ENCODE data around the gene PRDM16.

Gene PRDM16

GRCh38 chr1:3382326-3383057 is 313.5 kb downstream of the PRDM16 start:
- TF ChIP-seq POLR2A (IDR thresholded peaks at IDR 0.05; ENCODE audit: low read length) (no peak), GATA1 (IDR thresholded peaks at IDR 0.05; ENCODE audit: low read depth, low read length) (no peak)
- no peak for DNase-seq

- DNase-seq = no peak
- no peak for TF ChIP-seq GATA1 (IDR thresholded peaks at IDR 0.05; ENCODE audit: low read depth, low read length)
These were observed 314.7 kb downstream of the PRDM16 start for GRCh38 chr1:3383679-3384078.

- no peak for TF ChIP-seq GATA1 (IDR thresholded peaks at IDR 0.05; ENCODE audit: low read depth, low read length)
- TF ChIP-seq POLR2A (IDR thresholded peaks at IDR 0.05; ENCODE audit: low read length) = no peak
- no peak for DNase-seq
These were observed 315.4 kb downstream of the PRDM16 start for GRCh38 chr1:3384407-3384806.

- DNase-seq = no peak
- TF ChIP-seq POLR2A (IDR thresholded peaks at IDR 0.05; ENCODE audit: low read length) = no peak
- TF ChIP-seq GATA1 (IDR thresholded peaks at IDR 0.05; ENCODE audit: low read depth, low read length) = no peak
These were observed 317.4 kb downstream of the PRDM16 start for GRCh38 chr1:3386205-3387002.

GRCh38 chr1:3387401-3387800 is 318.4 kb downstream of the PRDM16 start:
- DNase-seq = no peak
- TF ChIP-seq POLR2A (IDR thresholded peaks at IDR 0.05; ENCODE audit: low read length) (no peak), GATA1 (IDR thresholded peaks at IDR 0.05; ENCODE audit: low read depth, low read length) (no peak)

GRCh38 chr1:3389093-3389833 is 320.3 kb downstream of the PRDM16 start:
- DNase-seq = no peak
- TF ChIP-seq GATA1 (IDR thresholded peaks at IDR 0.05; ENCODE audit: low read depth, low read length) (no peak), POLR2A (IDR thresholded peaks at IDR 0.05; ENCODE audit: low read length) (no peak)

- no peak for TF ChIP-seq POLR2A (IDR thresholded peaks at IDR 0.05; ENCODE audit: low read length)
- TF ChIP-seq GATA1 (IDR thresholded peaks at IDR 0.05; ENCODE audit: low read depth, low read length) = no peak
- no peak for DNase-seq
These were observed 321.3 kb downstream of the PRDM16 start for GRCh38 chr1:3390291-3390690.

GRCh38 chr1:3391711-3392110 is 322.7 kb downstream of the PRDM16 start:
- DNase-seq = no peak
- no peak for TF ChIP-seq GATA1 (IDR thresholded peaks at IDR 0.05; ENCODE audit: low read depth, low read length)
- no peak for TF ChIP-seq POLR2A (IDR thresholded peaks at IDR 0.05; ENCODE audit: low read length)

GRCh38 chr1:3393024-3393986 is 324.3 kb downstream of the PRDM16 start:
- DNase-seq = no peak
- no peak for TF ChIP-seq POLR2A (IDR thresholded peaks at IDR 0.05; ENCODE audit: low read length)
- no peak for TF ChIP-seq GATA1 (IDR thresholded peaks at IDR 0.05; ENCODE audit: low read depth, low read length)

GRCh38 chr1:3393987-3394920 is 325.3 kb downstream of the PRDM16 start:
- no peak for TF ChIP-seq GATA1 (IDR thresholded peaks at IDR 0.05; ENCODE audit: low read depth, low read length)
- TF ChIP-seq POLR2A (IDR thresholded peaks at IDR 0.05; ENCODE audit: low read length) = no peak

GRCh38 chr1:3396411-3396810 is 327.4 kb downstream of the PRDM16 start:
- DNase-seq = no peak
- TF ChIP-seq GATA1 (IDR thresholded peaks at IDR 0.05; ENCODE audit: low read depth, low read length) = no peak
- no peak for TF ChIP-seq POLR2A (IDR thresholded peaks at IDR 0.05; ENCODE audit: low read length)

More at GRCh38 chr1:3393987-3394920, 325.3 kb downstream of the PRDM16 start:
- DNase-seq = no peak

- TF ChIP-seq POLR2A (IDR thresholded peaks at IDR 0.05; ENCODE audit: low read length) (no peak), GATA1 (IDR thresholded peaks at IDR 0.05; ENCODE audit: low read depth, low read length) (no peak)
- no peak for DNase-seq
These were observed 328.3 kb downstream of the PRDM16 start for GRCh38 chr1:3397311-3397710.

Data from erythroblast (primary cell).